GM21381 (cell line): ENCODE results near the gene CHEK1.
A peak's percentile ranks its signal among the peaks of the same experiment; 100 is the strongest.
"Not testable (repeated sequence)": the region's sequence is repeated elsewhere in the genome, so short reads cannot be mapped to it uniquely, and the experiment has no call there.

ENCODE experiments used
- ATAC-seq: cut with Tn5 transposase; IDR thresholded peaks from one replicate; pipeline ENCODE4 v1.9.1; 2021; ENCODE audit warnings: mild to moderate bottlenecking, moderate library complexity; ENCODE audit not compliant: unreplicated experiment

CHEK1 gene

DNA sequence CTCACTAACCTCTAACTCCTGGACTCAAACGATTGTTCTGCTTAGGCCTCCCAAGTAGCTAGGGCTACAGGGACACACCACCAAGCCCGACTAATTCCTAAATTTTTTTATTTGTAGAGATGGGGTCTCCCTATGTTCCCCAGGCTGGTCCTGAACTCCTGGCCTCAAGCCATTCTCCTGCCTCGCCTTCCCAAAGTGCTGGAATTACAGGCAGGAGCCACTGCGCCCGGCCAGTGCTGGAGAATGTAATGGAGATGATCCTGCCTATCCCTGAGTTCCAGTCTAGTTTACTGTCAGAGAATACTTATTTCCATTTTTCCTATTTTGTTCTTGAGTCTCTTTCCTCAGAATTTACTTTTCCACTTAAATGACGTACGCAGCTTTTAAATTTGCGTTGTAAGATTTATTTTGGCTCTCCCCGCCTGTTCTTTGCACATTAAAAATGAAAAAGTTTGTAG lies at the start of gene CHEK1:
Gene CHEK1, plus strand, starts transcription at position 408 of the 458 bp plus-strand sequence. CDS start 1,606 bp downstream, outside the sequence.
- ATAC-seq, result no peak

DNA sequence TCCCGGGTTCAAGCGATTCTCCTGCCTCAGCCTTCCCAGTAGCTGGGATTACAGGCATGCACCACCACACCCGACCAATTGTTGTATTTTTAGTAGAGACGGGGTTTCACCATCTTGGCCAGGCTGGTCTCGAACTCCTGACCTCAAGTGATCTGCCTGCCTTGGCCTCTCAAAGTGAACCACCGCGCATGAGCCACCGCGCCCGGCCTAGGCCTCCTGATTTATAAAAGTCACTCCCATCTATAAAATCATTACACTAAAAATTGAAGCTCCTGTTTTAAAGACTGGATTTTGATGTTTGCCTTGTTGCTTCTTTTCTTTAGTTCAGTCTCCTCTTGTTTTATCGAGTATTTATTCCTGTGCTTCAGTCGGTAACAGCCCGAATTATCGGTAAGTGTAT lies 47.8 kb upstream of the CHEK1 start:
- not testable (repeated sequence) for ATAC-seq

DNA sequence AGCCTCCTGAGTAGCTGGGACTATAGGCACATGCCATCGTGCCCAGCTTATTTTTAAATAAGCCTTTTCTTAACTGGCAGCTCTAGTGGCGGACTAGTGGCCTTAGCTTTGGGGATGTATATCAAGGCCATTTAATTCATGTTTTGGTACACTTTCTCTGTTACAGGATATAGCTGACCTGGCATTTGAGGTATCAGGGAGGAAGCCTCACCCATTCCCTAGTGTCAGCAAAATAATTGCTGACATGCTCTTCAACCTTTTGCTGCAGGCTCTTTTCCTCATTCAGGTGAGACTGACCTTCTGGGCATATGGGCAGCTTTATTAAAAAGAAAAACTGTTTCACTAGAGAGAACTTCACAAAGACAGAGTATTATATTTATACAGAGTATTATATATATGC lies 46.2 kb upstream of the CHEK1 start:
- no peak for ATAC-seq

DNA sequence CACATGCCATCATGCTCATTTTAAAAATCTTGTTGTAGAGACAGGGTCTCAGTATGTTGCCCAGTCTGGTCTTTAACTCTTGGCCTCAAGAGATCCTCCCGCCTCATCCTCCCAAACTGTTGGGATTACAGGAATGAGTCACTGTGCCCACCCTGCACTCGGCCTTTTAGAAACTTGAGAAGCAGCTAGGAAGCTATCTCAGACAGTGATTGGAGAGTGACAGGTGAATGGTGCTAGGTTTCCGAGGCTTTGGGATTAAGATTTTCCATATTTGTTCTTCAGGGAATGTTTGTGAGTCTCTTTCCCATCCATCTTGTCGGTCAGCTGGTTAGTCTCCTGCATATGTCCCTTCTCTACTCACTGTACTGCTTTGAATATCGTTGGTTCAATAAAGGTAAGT lies 45.2 kb upstream of the CHEK1 start:
- no peak for ATAC-seq

DNA sequence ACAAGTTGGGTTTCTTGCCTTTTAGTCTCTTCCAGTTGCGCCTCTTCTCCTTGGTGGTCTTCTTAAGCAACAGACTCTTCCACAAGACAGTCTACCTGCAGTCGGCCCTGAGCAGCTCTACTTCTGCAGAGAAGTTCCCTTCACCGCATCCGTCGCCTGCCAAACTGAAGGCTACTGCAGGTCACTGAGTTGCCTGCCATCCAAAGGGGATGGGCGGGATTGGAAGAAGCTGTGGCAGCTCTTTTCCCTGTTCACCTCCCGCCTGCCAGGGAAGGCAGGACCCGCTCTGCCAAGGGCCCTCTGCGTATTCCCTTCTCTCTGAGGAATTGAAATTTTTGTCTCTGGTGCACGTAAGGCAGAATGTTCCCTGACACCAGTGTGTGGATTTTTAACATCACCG lies 41.5 kb upstream of the CHEK1 start:
- no peak for ATAC-seq

DNA sequence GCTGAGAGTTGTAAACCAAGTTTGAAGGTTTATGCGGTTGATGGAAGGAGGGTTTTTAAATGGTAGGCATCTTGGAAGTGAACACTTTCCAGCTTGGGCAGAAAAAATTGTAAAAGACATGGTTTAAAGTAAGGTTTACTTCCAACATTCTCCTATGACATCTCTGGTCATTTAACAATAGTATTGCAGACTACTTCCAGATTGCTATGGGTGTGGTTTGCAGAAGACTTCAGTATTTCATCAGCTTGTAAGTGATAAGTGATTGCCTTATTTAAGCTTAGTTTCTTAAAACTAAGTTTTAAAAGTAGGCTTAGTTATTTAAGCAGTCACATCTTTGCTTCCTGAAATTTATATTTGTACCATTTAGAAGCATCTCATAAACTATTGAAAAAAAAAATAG lies 39.5 kb upstream of the CHEK1 start:
- no peak for ATAC-seq

DNA sequence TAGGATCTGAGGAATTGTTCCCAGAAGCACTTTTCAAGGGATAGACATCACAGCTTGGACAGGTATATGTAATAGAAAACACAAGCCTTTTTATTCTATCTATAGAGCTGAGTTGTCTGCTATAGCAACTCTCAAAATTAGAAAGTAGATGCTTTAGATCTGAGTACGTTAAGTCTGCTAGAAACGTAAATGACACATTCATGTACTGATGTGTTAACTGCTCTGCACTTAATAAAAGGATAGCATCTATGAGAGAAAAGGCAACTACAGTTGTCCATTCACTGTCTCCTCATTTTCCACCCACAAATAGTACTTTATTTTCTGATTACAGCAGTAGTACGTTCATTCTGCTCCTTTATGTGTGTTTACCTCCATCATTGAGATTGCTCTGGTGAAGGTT lies 38.3 kb upstream of the CHEK1 start:
- ATAC-seq, result no peak

DNA sequence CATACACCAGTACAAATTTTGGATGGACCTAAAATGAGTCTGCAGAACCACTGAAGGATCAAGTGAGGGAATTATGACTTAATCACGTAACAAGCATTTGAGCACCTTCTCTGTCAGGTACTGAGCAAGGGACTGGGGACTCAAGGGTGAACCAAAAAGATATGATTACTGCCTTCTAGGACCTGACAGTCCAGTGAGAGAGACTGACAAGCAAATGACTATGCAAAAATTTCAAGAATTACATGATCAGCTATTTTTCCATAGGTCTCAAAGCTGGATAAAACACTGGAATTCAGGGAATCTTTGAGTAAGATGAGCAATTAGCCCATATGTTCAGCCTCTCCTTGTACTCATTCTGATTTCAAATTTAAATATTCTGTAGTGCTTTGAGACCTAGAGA lies 37.5 kb upstream of the CHEK1 start:
- no peak for ATAC-seq

DNA sequence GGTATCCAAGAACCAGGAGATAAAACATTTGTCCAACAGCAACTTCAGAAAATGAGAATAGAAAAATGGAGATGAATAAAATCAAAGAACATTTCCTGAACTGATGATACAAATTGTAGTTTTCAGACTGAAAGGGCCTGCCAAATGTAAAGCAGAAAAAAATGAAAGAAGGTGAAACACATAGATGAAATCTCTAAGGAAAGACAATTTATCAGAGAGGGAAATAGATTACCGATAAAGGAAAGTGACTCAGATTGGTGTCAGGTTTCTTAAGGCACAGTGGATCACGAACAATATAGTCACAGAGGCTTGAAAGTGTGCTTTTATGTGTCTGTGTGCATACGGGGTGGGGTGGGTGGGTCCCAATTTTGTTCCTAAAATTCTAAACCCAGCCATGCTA lies 36.5 kb upstream of the CHEK1 start:
- no peak for ATAC-seq

DNA sequence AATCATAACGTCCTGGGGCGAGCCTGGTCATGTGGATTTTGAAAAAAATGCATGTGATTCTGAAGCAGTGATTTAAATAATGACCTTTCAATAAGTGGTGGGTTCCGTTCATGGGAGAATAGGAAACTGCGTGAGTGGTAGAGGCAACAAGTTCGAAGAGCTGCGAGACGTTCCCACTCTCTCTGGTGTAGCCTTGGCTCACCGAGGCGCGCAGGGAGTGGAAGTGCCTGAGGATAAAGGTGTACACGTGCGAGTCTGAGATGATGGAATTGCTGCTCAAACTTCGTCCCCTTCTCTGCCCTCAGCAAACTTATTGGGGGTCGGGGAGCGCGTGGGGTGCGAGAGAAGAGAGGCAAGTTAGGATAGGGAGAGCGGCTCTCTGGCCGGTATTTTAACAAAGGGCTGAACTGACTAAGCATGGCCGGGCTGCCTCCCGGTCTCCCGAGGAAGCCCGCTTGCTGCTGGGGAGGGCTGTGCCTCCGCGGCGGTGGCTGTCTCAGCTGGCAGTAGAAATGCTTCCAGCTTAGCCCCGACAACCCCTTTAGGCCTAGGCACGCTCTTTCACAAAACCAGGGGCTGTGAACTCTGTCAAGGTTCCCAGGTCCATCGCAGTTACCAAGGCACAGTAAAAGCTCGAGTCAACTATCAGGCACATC lies 33.2 kb upstream of the CHEK1 start:
- peak; percentile 13 for ATAC-seq

DNA sequence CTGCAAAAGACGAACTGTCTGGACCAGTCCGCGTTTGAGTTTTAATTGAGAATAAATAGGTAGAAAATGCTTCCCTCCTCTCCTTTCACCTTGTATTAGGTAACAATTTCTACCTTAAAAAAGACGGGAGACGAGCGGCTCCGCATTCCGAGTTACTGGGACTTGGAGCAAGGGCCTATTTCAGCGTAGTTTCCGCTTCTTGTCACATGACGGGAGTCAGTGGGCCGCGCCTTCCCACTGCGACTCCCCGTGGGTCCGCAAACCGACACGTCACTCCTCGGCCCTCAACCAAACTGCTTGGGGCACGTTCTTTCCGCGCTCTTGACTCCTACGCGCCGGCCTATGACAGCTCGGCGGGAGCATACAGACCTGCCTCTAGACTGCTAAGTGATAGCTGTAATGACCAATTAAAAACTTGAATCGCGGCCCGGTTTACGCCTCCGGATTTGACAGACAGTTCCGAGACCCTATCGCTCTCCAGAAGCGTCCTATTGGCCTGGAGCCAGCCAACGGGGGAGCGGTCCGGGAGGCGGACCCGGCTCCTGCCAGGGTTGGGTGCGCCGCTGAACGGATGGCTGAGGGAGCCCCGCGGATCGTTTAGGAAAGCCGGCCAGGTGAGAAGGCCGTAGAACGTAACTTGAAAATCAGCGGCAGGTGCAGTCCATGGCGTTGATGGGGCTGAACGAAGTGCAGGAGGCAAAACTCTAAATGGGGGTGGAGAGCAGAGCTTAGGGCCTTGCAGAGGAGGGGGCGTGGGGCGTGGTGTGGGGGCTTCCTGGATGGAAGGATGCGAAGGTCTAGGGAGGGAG lies 32.5 kb upstream of the CHEK1 start, which contains the start of gene STT3A:
Gene STT3A, plus strand, starts transcription at position 548 of the 809 bp plus-strand sequence. CDS start 3,064 bp downstream, outside the sequence.
- peak; percentile 97 for ATAC-seq

DNA sequence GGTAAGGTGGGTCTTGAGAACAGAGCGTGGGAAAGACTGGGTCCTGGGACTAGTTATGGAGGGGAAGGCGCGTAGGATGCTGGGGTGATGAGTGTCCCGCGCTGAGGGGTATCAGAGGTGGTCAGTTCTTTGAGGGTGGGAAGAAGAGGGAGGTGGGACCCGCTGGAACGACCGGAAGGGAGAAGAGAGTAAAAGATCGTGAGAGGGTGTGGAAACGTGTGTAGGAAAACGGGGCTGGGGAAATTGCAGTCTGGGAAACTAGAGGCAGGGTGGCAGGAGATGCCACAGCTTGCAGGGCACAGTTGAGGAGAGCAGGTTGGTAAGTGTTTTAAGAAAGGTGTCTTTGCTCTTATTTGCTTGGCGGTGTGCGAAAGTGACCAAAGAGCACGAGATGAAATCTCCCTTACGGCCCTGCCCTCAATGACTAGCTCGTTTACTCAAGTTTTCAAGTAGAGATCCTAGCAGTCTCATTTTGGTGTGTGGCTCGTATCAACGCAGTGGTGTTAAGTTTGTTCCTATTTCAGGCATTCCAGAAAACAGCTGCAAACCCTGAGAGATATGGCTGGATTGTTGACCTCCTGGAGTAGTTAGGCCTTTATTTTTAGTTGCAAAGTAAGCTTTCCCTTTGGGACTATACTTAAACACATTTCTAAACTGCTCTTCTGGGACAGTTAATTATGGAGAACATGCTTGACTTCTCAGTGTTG lies 31.7 kb upstream of the CHEK1 start:
- no peak for ATAC-seq

DNA sequence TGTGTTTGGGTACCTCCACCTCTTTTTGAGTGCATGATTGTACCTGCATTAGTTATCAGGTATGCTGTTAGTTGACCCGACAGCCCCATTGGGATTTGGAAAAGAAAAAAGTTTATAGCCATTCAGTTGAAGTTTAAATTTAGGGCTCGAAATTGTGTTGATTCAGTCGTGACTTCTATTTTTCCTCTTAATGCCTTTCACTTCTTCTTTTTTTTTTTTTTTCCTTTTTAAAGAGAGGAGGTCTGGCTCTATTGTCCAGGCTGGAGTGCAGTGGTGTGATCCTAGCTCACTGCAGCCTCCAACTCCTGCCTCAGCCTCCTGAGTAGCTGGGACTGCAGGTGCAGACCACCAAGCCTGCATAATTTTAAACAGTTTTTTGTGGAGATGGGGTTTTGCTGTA lies 30.0 kb upstream of the CHEK1 start:
- ATAC-seq, result no peak

DNA sequence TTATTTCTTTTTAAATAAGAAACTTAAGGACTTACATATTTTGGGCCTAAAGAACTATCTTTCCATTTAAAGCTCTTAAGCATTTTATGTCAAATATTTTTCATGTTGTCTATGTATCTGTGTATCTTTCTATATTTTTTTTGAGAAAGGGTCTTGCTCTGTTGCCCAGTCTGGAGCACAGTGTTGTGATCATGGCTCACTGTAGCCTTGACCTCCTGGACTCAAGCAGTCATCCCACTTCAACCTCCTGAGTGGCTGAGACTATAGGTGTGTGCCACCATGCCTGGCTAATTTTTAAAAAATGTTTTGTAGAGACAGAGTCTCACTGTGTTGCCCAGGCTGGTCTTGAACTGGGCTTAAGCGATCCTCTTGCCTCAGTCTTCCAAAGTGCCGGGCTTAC lies 24.3 kb upstream of the CHEK1 start:
- no peak for ATAC-seq

DNA sequence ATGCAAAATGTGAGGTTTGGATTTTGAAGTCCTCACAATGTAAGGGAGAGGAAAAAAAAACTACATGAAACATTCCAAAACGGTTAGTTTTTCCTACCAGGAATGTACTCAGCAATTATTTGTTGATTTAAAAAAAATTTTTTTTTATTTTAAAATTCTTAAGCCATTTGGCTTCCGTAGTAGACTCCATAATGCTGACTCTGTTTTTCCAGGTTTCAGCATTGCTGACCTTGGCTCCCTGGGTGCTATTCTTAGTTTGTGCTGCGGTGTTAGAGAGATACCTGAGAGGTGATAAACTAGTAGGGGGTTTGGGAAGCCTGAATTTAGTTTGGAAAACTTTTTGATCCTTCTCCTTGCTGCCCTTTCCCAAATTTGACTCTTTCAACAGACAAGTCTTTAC lies 21.8 kb upstream of the CHEK1 start:
- ATAC-seq, result no peak

DNA sequence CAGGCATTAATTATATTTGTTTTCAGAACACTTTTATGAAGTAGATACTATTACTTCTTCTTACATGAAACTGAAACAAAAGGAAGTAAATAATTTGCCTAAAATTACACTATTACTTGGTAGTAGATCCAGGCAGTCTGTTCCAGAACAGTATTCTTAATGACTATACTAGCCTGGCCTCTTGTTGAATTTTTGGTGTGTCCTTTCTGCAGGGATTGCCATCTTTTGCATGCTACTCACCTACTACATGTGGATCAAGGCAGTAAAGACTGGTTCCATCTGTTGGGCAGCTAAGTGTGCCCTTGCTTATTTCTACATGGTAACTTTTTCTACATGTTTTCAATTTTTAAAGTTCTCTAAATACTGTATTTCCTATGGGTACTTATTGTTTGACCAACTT lies 19.5 kb upstream of the CHEK1 start:
- no peak for ATAC-seq

DNA sequence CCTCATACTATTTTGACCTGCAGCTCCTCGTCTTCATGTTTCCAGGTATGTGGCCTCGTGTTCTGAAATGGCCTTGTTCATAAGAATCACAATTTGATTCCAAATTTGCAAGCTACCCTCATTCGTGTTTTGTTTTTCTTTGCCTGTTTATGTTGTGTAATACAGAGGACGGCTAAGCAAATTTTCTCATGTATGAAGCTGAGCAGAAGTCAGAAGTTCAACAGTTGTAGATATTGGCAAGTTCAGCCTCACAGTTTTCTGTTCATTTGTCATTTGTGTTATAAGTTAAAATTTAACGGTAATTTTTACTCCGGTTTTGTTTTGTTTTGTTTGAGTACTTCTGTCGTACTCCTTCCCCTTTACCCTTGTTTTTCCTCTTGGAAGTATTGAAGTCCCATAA lies 15.4 kb upstream of the CHEK1 start:
- ATAC-seq, result no peak

DNA sequence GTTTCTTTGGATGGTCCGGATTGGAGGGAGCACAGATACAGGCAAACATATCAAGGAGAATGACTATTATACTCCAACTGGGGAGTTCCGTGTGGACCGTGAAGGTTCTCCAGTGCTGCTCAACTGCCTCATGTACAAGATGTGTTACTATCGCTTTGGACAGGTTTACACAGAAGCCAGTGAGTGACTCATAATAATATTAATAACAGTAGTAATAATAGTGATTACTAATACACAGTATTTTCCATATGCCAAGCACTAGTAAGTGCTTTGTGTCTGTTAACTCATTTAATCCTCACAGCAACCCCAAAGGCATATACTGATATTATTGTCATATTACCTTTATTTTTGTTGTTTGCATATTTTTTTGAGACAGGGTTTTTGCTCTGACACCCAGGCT lies 6.6 kb upstream of the CHEK1 start:
- ATAC-seq, result no peak

DNA sequence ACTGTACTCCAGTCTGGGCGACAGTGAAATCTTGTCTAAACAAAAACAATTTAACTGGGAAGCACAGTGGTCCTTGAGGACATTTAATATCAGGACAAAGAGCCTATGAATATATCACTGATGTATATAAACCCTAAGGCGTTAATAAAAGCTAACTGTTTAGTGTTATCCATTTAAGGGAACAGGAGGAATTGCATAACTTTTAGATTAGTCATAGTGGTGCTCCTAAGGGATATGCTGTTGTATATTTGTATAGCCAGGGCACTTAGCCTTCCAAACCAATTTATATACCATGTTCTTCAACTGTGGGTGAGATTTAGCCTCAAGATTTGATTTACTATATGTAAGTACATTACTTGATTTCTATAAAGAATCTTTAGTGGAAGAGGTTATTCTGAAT lies 3.0 kb upstream of the CHEK1 start:
- ATAC-seq, result no peak

DNA sequence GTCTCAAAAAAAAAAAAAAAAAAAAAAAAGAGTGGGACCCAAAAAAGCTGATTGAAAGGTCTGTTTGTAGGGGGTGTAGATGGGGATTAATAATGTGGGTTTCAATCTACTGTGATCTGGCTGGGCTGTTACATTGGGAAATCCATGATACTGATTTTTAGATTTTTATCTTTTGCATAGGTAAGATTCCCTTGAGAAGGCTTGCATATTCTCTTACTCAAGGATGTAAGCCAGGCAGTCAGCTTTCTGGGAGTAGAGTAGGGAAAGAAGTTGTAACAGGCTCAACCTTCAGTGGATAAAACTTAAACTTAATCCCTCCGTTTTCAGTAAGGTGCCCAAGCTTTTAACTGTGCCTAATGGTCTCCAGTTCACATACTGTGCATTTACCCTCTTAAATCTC lies 1.9 kb upstream of the CHEK1 start:
- no peak for ATAC-seq

DNA sequence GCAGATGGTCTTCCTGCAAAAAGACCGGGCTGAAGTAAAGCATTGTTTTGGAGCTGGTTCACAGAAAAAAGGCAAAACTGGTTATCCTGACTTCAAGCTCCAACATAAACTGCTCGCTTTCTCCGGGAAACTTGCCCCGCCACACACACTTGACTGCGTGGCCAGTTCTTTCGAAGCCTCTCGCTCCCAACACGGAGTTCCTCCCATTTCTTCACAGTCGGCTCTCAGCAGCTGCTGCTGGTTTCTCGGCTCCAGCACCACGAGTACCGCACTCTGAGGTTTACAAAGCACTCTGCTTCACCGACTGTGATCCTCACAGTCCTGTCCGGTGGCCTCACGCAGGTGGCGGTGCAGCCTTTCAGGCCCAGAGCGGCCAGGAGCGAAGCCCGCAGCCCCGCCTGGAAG lies 264 bp downstream of the CHEK1 start:
- ATAC-seq, result no peak
